ENCODE results near the gene PDIA2. TPM values are rescaled to one million over a fixed set of nuclear protein-coding genes. Genes with fewer than 3 reads are reported as not detected.
A peak's percentile ranks its signal among the peaks of the same experiment; 100 is the strongest.

Gene PDIA2
- polyA plus RNA-seq, 2 of the 4 experiments (the other 2 are of a cell fraction): 0.45 to 0.52 TPM

DNA sequence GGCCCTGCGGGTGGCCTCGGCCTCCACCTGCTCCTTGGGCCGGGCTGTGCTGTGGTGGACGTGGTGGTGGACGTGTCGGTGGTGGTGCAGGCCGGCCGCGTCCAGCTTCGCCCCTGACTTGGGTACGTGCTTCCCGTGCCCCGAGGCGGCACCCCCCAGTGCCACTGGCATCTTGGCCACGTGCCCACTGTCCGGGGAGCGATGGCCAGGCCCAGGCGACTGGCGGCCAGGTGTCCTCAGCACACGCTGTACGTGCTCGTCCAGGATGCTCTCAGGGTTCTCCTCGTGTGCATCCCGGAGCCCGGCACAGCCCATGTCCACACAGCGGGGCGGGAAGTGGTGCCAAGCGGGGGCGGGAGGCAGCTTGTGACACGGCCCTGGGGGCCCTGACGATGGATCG lies 14.9 kb downstream of the PDIA2 start:
- TF ChIP-seq MYC (IDR thresholded peaks at IDR 0.05; ENCODE audit: borderline replicate concordance, low read length): no peak
- TF ChIP-seq CTCF (IDR thresholded peaks at IDR 0.05): no peak
- ChIA-PET CTCF (interaction anchor here (1.5 to 2.6 kb wide), 3 partner anchors 12 to 21 kb away, joined by 3 to 8 read pairs (median 6); no protein-coding TSS in a partner anchor), POLR2A (no interaction called here)
- Histone ChIP-seq H3K27ac (no peak overlapping the region), H3K4me1 (no peaks in the 10 kb centered on the region), H3K9me3 (no peaks in the 10 kb centered on the region), H3K4me3 (no peak overlapping the region), H3K4me2 (no peak overlapping the region)
- 91% methylated on average over 26 of the region's 32 CpGs for WGBS (ENCODE audit: missing lambda C conversion rate)
- peak in 1 of 2 experiments; percentile 15; a peak in 1 of 6 replicates for ATAC-seq
- FAIRE-seq: no peak
- no peak for DNase-seq (ENCODE audit: low read depth in 1 of 2, low spot score in 1 of 2)

DNA sequence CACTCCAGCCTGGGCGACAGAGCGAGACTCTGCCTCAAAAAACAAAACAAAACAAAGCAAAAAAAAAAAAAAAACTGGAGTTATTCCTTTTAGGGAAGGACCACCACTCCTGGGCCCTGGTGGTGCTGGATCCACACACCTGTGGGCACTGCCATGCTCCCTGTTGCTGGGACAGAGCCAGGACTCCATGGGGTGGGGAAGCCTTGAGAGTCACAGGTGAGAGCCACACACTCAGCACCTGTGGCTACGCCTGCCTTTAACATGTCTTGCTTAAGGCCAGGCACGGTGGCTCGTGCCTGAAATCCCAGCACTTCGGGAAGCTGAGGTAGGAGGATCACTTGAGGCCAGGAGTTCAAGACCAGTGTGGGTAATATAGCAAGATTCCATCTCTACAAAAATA lies 18.3 kb downstream of the PDIA2 start:
- CTCF ChIA-PET: no interaction called here

GRCh38 chr16:301950-302349 lies 19.0 kb downstream of the PDIA2 start:
- ChIA-PET CTCF (interaction anchor here (0.9 to 1.3 kb wide), 3 partner anchors 8 to 205 kb away, joined by 3 to 4 read pairs (median 3); no protein-coding TSS in a partner anchor), POLR2A (no interaction called here)
- no peak for FAIRE-seq
- no peaks in the 10 kb centered on the region for H3K9me3 ChIP-seq
- ATAC-seq: no peak
- H3K4me2 ChIP-seq: no peak overlapping the region
- H3K4me1 ChIP-seq: no peaks in the 10 kb centered on the region
- no peak overlapping the region for H3K4me3 ChIP-seq
- WGBS (ENCODE audit: missing lambda C conversion rate): 96% methylated on average over 11 of the region's 13 CpGs
- no peak overlapping the region for H3K27ac ChIP-seq
- no peak for DNase-seq (ENCODE audit: low read depth in 1 of 2, low spot score in 1 of 2)
- TF ChIP-seq TP53 (CRISPR knock-in tag; IDR thresholded peaks at IDR 0.05) (no peak), EHMT2 (IDR thresholded peaks at IDR 0.05; ENCODE audit: low read depth) (no peak), FOSL2 (IDR thresholded peaks at IDR 0.05) (no peak), FOSL2 (CRISPR knock-in tag; IDR thresholded peaks at IDR 0.05) (no peak), RNF2 (IDR thresholded peaks at IDR 0.05; ENCODE audit: borderline replicate concordance, low read depth) (no peak), KDM1A (IDR thresholded peaks at IDR 0.05; ENCODE audit: low read depth) (no peak)

More for the DNA sequence above, 18.3 kb downstream of the PDIA2 start:
- TF ChIP-seq RAD21 (conservative IDR thresholded peaks at IDR 0.05 in 1 of 2, IDR thresholded peaks at IDR 0.05 in 1 of 2) (no peak), HES2 (IDR thresholded peaks at IDR 0.05) (no peak), CHD4 (IDR thresholded peaks at IDR 0.05; ENCODE audit: borderline replicate concordance) (no peak), NPAS2 (CRISPR knock-in tag; IDR thresholded peaks at IDR 0.05; ENCODE audit: borderline replicate concordance) (no peak), FOSB (CRISPR knock-in tag; IDR thresholded peaks at IDR 0.05) (no peak), ZSCAN20 (CRISPR knock-in tag; IDR thresholded peaks at IDR 0.05) (no peak), HOXA7 (CRISPR knock-in tag; IDR thresholded peaks at IDR 0.05) (no peak), ZNF302 (CRISPR knock-in tag; IDR thresholded peaks at IDR 0.05) (no peak)
- TF ChIP-seq, protein P1, sequence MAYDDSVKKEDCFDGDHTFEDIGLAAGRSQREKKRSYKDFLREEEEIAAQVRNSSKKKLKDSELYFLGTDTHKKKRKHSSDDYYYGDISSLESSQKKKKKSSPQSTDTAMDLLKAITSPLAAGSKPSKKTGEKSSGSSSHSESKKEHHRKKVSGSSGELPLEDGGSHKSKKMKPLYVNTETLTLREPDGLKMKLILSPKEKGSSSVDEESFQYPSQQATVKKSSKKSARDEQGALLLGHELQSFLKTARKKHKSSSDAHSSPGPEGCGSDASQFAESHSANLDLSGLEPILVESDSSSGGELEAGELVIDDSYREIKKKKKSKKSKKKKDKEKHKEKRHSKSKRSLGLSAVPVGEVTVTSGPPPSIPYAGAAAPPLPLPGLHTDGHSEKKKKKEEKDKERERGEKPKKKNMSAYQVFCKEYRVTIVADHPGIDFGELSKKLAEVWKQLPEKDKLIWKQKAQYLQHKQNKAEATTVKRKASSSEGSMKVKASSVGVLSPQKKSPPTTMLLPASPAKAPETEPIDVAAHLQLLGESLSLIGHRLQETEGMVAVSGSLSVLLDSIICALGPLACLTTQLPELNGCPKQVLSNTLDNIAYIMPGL (CRISPR knock-in tag; IDR thresholded peaks at IDR 0.05; ENCODE audit: borderline replicate concordance): no peak
- TF ChIP-seq, protein P2, sequence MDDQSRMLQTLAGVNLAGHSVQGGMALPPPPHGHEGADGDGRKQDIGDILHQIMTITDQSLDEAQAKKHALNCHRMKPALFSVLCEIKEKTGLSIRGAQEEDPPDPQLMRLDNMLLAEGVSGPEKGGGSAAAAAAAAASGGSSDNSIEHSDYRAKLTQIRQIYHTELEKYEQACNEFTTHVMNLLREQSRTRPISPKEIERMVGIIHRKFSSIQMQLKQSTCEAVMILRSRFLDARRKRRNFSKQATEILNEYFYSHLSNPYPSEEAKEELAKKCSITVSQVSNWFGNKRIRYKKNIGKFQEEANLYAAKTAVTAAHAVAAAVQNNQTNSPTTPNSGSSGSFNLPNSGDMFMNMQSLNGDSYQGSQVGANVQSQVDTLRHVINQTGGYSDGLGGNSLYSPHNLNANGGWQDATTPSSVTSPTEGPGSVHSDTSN (IDR thresholded peaks at IDR 0.05): no peak
- TF ChIP-seq, protein P3, sequence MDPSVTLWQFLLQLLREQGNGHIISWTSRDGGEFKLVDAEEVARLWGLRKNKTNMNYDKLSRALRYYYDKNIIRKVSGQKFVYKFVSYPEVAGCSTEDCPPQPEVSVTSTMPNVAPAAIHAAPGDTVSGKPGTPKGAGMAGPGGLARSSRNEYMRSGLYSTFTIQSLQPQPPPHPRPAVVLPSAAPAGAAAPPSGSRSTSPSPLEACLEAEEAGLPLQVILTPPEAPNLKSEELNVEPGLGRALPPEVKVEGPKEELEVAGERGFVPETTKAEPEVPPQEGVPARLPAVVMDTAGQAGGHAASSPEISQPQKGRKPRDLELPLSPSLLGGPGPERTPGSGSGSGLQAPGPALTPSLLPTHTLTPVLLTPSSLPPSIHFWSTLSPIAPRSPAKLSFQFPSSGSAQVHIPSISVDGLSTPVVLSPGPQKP (IDR thresholded peaks at IDR 0.05; ENCODE audit: low read depth, low read length): no peak
- FAIRE-seq (no peak), ATAC-seq (no peak), DNase-seq (ENCODE audit: low read depth in 1 of 2, low spot score in 1 of 2) (no peak)
- Histone ChIP-seq H3K9me3 (no peaks in the 10 kb centered on the region), H3K27ac (no peak overlapping the region), H3K4me2 (no peak overlapping the region), H3K4me1 (no peaks in the 10 kb centered on the region), H3K4me3 (no peak overlapping the region)
- WGBS (ENCODE audit: missing lambda C conversion rate): 94% methylated on average over 6 of the region's 6 CpGs
- POLR2A ChIA-PET: no interaction called here

All from A549 (cell line).